GM18498 (cell line): ENCODE results near the gene TSPAN4.

ENCODE experiments used
- ATAC-seq: cut with Tn5 transposase; IDR thresholded peaks from one replicate; pipeline ENCODE4 v1.9.1; 2021; ENCODE audit warnings: mild to moderate bottlenecking, moderate library complexity; ENCODE audit not compliant: unreplicated experiment

TSPAN4 gene

DNA sequence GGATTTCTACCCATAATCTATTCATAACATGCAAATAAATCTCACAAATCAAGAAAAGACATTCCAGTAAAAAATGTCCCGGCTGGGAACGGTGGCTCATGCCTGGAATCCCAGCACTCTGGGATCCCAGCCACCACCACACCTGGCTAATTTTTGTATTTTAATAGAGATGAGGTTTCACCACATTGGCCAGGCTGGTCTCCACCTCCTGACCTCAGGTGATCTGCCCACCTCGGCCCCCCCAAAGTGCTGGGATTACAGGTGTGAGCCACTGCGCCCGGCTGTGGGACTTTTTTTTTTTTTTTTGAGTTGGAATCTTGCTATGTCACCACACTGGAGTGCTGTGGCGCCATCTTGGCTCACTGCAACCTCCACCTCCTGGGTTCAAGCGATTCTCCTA is 63.3 kb downstream of the TSPAN4 start:
- no peak for ATAC-seq

DNA sequence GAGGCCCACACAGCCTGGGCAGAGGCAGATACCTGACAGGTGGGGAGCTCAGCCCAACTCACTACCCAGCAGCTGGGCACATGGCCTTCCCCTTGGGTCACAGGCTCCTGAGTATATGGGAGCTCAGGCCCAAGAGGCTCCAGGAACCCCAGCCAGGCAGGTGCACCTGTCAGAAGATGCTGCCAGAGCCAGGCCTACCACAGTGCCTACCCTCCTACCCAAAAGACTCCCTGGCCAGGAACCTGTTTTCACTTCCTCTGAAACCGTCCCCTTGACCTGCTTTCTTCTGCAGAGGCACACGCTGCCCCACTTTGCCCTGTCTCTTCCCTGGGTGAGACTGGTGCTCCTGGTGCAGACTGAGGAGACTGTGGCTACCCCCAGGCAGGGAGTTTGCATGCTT is 65.0 kb downstream of the TSPAN4 start:
- ATAC-seq = no peak

DNA sequence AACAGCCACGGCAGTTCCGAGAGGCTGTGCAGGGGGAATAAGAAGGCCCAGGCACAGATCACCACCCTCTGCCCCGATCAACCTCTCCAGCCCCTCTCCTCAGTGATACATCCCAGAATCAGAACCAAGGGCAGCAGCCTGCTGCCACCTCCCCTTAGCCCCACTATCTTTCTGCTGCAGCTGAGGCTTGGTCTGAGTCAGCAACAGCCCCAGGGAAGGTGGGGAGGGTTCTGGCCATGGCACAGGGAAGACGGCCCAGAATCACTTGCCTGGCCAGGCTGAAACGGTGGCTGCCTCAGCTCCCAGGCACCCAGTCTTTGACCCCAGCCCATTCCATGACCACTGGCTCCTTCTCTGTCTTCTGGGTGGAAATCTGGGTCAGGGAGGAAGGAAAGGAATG is 65.6 kb downstream of the TSPAN4 start:
- no peak for ATAC-seq

DNA sequence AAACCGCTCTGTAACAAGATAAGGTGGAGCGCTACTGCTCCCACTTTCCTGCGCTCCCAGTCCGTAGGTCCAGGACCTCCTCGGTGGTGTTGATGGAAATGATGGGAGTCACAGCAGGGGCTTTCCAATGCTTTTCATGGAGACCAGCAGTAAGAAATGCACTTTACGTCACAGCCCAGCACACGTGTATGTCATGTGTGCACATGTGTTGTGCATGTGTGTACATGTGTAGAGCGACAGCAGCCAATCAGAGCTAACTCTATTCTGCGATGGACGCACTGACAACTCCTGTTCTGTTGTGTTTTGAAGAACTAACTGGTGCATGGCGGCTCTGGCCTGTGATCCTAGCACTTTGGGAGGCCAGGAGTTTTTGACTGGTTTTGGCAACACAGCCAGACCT is 66.8 kb downstream of the TSPAN4 start:
- no peak for ATAC-seq

DNA sequence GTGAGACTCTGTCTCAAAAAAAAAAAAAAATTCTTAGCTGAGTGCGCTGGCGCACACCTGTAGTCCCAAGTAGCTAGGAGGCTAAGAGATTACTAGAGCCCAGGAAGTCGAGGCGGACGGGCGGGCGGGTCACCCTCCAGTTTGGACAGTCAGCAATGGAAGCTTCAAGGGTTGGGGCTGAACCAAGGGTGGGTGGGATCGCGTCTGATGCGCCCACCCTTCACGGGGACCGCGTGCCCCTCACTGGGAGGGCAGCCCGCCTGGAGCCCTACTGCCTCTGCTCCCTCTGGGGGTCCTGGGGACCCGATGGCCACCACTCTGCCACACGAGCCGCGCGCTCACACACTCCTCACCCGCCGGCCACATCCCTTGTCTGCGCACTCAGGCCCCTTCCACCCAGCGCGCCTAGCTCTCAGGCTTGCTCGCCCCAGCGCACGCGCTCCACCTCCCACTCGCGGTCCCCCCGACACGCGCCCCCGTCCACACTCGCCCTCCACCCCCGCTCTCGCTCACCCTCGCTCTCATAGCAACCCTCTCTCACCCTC is 67.5 kb downstream of the TSPAN4 start:
- ATAC-seq = peak; percentile 12

DNA sequence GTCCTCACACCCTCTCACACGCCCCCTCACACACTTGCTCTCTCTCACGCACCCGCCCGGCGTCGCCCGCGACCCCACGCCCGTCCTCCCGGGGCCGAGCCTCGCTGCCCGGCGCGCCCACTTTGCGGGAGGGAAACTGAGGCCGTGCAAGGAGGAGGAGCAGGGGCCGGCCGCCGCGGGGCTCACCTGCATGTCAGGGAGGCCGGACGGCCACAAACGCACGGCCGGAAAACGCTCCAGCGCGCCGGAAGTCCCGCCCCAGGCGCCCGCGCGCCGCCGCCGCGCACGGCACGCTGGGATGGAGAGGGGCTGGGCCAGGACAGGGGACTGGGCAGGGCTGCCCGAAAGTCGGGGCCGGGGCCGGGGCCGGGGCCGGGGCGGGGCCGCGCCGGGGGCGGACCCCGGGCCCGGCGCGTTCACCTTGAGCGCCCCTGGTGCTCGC is 68.0 kb downstream of the TSPAN4 start, which contains the start of gene CHID1:
Gene CHID1 (minus strand): TSS at position 222 of the 442 bp plus-strand sequence. CDS start 5,994 bp downstream, outside the sequence.
- peak; percentile 90 for ATAC-seq

DNA sequence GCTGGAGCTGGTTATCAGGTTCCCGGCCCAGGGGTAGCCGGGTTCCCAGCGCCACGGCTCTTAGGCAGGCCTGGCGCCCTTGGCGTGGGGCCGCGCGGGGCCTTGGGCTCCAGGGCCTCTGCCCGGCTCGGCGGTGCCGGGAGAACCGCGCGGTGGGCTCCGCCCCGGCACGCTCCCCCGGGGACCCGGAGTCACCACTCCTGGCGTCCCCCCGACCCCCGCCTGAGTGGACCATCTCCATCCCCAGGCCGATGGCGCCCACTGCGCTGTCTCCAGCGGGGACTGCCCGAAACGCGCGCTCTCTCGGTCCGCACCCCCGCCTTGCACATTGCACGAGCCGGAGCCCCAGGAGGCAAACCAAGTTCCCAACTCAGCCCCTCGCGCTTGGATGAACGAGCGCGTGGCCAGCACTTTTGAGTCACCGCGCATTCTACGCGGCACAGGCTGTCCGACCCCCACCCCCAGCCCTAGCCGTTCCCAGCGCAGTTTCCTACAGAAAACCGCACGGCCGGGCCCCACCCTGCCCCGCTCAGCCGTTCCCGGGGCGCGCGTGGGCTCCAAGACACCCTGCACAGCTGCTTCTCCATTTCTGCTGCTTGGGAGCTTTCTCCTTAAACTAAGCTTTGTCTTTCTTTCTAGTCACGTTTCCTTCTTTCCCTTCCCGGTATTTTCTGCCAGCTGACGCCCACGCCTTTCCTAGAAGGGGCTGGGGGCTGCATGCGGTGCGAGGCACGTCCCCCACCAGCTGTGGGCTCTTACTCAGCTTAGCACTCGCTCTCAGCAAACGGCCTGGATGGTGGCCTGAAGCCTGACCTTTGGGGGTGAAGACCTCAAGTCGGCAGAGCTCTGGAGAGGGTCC is 68.6 kb downstream of the TSPAN4 start:
- ATAC-seq = peak; percentile 31

DNA sequence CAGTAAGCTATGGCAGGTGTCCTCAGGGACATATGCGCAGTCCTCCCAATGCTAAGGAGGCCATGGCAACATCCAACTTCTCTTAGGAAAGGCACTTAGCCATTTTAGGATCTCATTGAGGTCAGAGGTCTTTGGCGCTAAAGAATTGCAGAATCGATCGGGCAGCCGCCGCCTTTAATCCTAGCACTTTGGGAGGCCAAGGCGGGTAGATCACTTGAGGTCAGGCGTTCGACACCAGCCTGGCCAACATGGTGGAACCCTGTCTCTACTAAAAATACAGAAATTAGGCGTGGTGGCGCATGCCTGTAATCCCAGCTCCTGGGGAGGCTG is 69.2 kb downstream of the TSPAN4 start:
- no peak for ATAC-seq

DNA sequence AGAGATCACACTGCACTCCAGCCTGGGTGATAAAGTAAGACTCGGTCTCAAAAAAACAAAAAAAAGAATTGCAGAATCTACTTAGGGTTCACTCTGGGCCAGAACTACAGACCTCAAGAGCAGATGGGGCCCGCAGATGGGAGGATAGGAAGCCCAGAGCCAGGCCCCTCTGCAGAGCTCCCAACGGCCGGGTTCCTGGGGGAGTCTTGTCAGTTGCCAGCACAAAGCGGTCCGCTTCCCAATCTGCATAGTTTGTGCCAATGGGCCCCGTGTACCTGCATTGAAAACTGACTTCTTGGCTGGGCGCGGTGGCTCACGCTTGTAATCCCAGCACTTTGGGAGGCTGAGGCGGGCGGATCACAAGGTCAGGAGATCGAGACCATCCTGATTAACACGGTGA is 69.6 kb downstream of the TSPAN4 start:
- ATAC-seq = no peak

DNA sequence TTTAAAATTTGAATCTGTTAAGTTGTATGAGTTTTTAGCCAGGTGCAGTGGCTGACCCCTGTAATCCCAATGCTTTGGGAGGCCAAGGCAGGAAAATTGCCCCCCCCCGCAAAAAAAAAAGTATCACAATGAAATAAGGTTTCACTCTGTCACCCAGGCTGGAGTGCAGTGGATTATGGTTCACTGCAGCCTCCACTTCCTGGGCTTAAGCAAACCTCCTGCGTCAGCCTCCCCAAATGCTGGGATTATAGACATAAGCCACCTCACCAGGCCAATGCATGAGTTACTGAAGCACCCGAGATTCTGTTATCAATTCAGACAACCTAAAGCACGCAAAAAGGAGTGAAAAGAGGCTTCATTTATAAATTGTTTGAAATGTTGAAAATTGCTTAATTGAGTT is 70.4 kb downstream of the TSPAN4 start:
- no peak for ATAC-seq

DNA sequence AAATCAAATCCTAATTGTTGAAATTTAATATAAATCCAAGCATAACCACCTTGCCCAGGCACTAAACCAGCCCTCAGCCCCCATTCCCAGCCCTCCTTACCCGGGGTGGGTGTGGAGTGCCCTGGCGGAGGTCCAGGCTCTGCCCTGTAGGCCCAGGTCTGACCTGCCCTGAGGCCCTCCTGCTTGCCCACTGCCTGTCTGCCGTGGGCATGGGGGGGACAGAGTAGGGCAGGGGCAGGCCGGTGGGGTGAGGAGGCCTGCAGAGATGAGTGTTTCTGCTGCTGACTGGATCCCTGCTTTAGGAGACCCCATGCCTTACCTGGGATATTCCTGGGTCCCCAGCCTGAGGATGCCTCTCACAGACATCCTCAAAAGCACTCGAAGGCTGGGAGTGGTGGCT is 71.6 kb downstream of the TSPAN4 start:
- no peak for ATAC-seq

DNA sequence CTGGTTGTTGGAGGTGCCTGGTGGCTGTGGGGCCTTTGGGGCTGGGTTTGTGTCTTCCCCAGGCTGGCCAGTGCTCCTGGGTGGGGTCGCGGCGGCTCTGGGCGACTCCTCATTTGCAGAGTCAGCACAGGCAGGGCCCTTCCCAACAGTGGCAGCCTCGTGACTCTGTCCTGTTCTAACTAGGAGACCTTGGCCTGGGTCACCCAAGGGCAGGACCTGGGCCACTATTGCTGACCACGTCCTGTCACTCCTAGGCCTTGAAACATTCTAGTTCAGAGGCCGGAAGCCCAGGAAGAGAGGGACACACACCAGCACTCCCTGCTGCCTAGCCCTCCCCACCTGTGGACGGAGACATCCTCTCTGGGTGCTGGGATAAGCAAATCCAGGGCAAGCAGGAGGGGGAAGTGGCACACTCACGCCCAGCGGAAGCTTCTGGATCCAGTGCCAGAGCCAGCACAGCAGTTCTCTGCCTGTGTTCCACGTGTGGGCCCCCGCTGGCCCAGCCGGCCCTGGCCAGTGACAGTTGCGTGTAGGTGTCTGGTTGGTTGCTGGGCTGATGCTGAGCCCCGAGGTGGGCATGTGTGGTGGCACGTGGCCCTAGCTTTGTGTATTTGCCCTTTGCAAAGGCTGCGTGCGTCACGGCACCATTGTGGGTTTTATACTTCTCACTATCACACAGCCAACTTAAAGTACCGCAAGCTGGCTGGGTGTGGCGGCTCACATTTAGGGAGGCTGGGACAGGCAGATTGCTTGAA is 72.3 kb downstream of the TSPAN4 start:
- ATAC-seq = no peak
